ENCODE data around the gene TNFRSF19.

The TNFRSF19 gene

GRCh38 chr13:23612182-23612581, 42.0 kb downstream of the TNFRSF19 start:
- TF ChIP-seq POLR2A (IDR thresholded peaks at IDR 0.05; ENCODE audit: low read depth, low read length) (no peak), POU2F2 (IDR thresholded peaks at IDR 0.05; ENCODE audit: low read depth, low read length) (no peak), TAF1 (IDR thresholded peaks at IDR 0.05; ENCODE audit: low read depth, low read length) (no peak), POLR2AphosphoS5 (IDR thresholded peaks at IDR 0.05; ENCODE audit: low read depth, low read length) (no peak), SPI1 (IDR thresholded peaks at IDR 0.05; ENCODE audit: low read depth, low read length) (no peak), PAX5 (IDR thresholded peaks at IDR 0.05; ENCODE audit: insufficient read depth, low read length, severe bottlenecking) (no peak)
- FAIRE-seq: no peak
- no peak for DNase-seq (ENCODE audit: insufficient read length, low spot score)

- FAIRE-seq (no peak), DNase-seq (ENCODE audit: insufficient read length, low spot score) (no peak)
- TF ChIP-seq SPI1 (IDR thresholded peaks at IDR 0.05; ENCODE audit: low read depth, low read length) (no peak), POU2F2 (IDR thresholded peaks at IDR 0.05; ENCODE audit: low read depth, low read length) (no peak), TAF1 (IDR thresholded peaks at IDR 0.05; ENCODE audit: low read depth, low read length) (no peak), POLR2AphosphoS5 (IDR thresholded peaks at IDR 0.05; ENCODE audit: low read depth, low read length) (no peak)
Measured at GRCh38 chr13:23612731-23613130, 42.5 kb downstream of the TNFRSF19 start.

- no peak for DNase-seq (ENCODE audit: insufficient read length, low spot score)
- no peak for FAIRE-seq
- no peak for TF ChIP-seq POLR2A (IDR thresholded peaks at IDR 0.05; ENCODE audit: low read depth, low read length)
- TF ChIP-seq POU2F2 (IDR thresholded peaks at IDR 0.05; ENCODE audit: low read depth, low read length): no peak
- no peak for TF ChIP-seq SPI1 (IDR thresholded peaks at IDR 0.05; ENCODE audit: low read depth, low read length)
- TF ChIP-seq TAF1 (IDR thresholded peaks at IDR 0.05; ENCODE audit: low read depth, low read length): no peak
- TF ChIP-seq PAX5 (IDR thresholded peaks at IDR 0.05; ENCODE audit: insufficient read depth, low read length, severe bottlenecking): no peak
- no peak for TF ChIP-seq POLR2AphosphoS5 (IDR thresholded peaks at IDR 0.05; ENCODE audit: low read depth, low read length)
Measured at GRCh38 chr13:23613596-23613995, 43.4 kb downstream of the TNFRSF19 start.

- no peak for TF ChIP-seq SPI1 (IDR thresholded peaks at IDR 0.05; ENCODE audit: low read depth, low read length)
- no peak for TF ChIP-seq POLR2AphosphoS5 (IDR thresholded peaks at IDR 0.05; ENCODE audit: low read depth, low read length)
- no peak for TF ChIP-seq POLR2A (IDR thresholded peaks at IDR 0.05; ENCODE audit: low read depth, low read length)
- TF ChIP-seq POU2F2 (IDR thresholded peaks at IDR 0.05; ENCODE audit: low read depth, low read length): no peak
- no peak for TF ChIP-seq PAX5 (IDR thresholded peaks at IDR 0.05; ENCODE audit: insufficient read depth, low read length, severe bottlenecking)
- no peak for FAIRE-seq
Measured at GRCh38 chr13:23615395-23616081, 45.3 kb downstream of the TNFRSF19 start.

GRCh38 chr13:23616228-23616627, 46.0 kb downstream of the TNFRSF19 start:
- TF ChIP-seq TAF1 (IDR thresholded peaks at IDR 0.05; ENCODE audit: low read depth, low read length) (no peak), SPI1 (IDR thresholded peaks at IDR 0.05; ENCODE audit: low read depth, low read length) (no peak), POU2F2 (IDR thresholded peaks at IDR 0.05; ENCODE audit: low read depth, low read length) (no peak), PAX5 (IDR thresholded peaks at IDR 0.05; ENCODE audit: insufficient read depth, low read length, severe bottlenecking) (no peak), POLR2A (IDR thresholded peaks at IDR 0.05; ENCODE audit: low read depth, low read length) (no peak), POLR2AphosphoS5 (IDR thresholded peaks at IDR 0.05; ENCODE audit: low read depth, low read length) (no peak)
- no peak for DNase-seq (ENCODE audit: insufficient read length, low spot score)
- no peak for FAIRE-seq

More at GRCh38 chr13:23615395-23616081, 45.3 kb downstream of the TNFRSF19 start:
- DNase-seq (ENCODE audit: insufficient read length, low spot score): no peak

GRCh38 chr13:23617551-23618024, 47.4 kb downstream of the TNFRSF19 start:
- FAIRE-seq: no peak
- DNase-seq (ENCODE audit: insufficient read length, low spot score): no peak
- TF ChIP-seq POLR2AphosphoS5 (IDR thresholded peaks at IDR 0.05; ENCODE audit: low read depth, low read length) (no peak), SPI1 (IDR thresholded peaks at IDR 0.05; ENCODE audit: low read depth, low read length) (no peak), POU2F2 (IDR thresholded peaks at IDR 0.05; ENCODE audit: low read depth, low read length) (no peak), PAX5 (IDR thresholded peaks at IDR 0.05; ENCODE audit: insufficient read depth, low read length, severe bottlenecking) (no peak), TAF1 (IDR thresholded peaks at IDR 0.05; ENCODE audit: low read depth, low read length) (no peak), POLR2A (IDR thresholded peaks at IDR 0.05; ENCODE audit: low read depth, low read length) (no peak)

- FAIRE-seq: peak; percentile 35
- no peak for TF ChIP-seq POLR2AphosphoS5 (IDR thresholded peaks at IDR 0.05; ENCODE audit: low read depth, low read length)
- TF ChIP-seq POU2F2 (IDR thresholded peaks at IDR 0.05; ENCODE audit: low read depth, low read length): no peak
- no peak for TF ChIP-seq TAF1 (IDR thresholded peaks at IDR 0.05; ENCODE audit: low read depth, low read length)
- TF ChIP-seq SPI1 (IDR thresholded peaks at IDR 0.05; ENCODE audit: low read depth, low read length): no peak
- no peak for TF ChIP-seq POLR2A (IDR thresholded peaks at IDR 0.05; ENCODE audit: low read depth, low read length)
- TF ChIP-seq PAX5 (IDR thresholded peaks at IDR 0.05; ENCODE audit: insufficient read depth, low read length, severe bottlenecking): no peak
- DNase-seq (ENCODE audit: insufficient read length, low spot score): no peak
Measured at GRCh38 chr13:23618341-23618740, 48.1 kb downstream of the TNFRSF19 start.

- TF ChIP-seq SPI1 (IDR thresholded peaks at IDR 0.05; ENCODE audit: low read depth, low read length) (no peak), TAF1 (IDR thresholded peaks at IDR 0.05; ENCODE audit: low read depth, low read length) (no peak), POLR2AphosphoS5 (IDR thresholded peaks at IDR 0.05; ENCODE audit: low read depth, low read length) (no peak), PAX5 (IDR thresholded peaks at IDR 0.05; ENCODE audit: insufficient read depth, low read length, severe bottlenecking) (no peak), POU2F2 (IDR thresholded peaks at IDR 0.05; ENCODE audit: low read depth, low read length) (no peak), POLR2A (IDR thresholded peaks at IDR 0.05; ENCODE audit: low read depth, low read length) (no peak)
- no peak for FAIRE-seq
- no peak for DNase-seq (ENCODE audit: insufficient read length, low spot score)
Measured at GRCh38 chr13:23619068-23619855, 49.0 kb downstream of the TNFRSF19 start.

GRCh38 chr13:23620211-23620610, 50.0 kb downstream of the TNFRSF19 start:
- DNase-seq (ENCODE audit: insufficient read length, low spot score): no peak
- no peak for TF ChIP-seq PAX5 (IDR thresholded peaks at IDR 0.05; ENCODE audit: insufficient read depth, low read length, severe bottlenecking)
- no peak for FAIRE-seq
